Cerebellar cortex (tissue), 1 donor: Measurements from ENCODE around the gene EAPP.
A peak's percentile ranks its signal among the peaks of the same experiment; 100 is the strongest.
"Not testable (repeated sequence)": the region's sequence is repeated elsewhere in the genome, so short reads cannot be mapped to it uniquely, and the experiment has no call there.

ENCODE experiments used
- DNase-seq: peaks from one replicate; pipeline ENCODE4 v3.0.0-alpha.2; 2015; ENCODE audit warnings: low spot score

EAPP gene

GRCh38 chr14:34538096-34538495 is 1.4 kb downstream of the EAPP start:
- not testable (repeated sequence) for DNase-seq

- DNase-seq, result no peak
Observed at GRCh38 chr14:34537677-34538009, 1.9 kb downstream of the EAPP start.

GRCh38 chr14:34536951-34537676 is 2.4 kb downstream of the EAPP start:
- DNase-seq, result no peak

DNA sequence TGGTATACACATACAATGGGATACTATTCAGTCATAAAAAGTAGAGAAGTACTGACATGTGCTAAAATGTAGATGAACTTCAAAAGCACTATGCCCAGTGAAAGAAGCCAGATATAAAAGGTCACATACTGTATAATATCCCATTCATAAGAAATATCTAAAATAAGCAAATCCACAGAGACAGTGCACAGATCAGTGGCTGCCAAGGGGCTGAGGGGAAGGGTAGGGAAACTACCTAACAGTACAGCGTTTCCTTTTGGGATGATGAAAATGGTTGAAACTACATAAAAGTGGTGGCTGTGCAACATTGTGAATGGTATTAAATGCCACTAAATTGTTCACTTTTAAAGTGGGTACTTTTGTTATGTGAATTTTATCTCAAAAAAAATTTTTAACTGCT is 11.9 kb downstream of the EAPP start:
- no peak for DNase-seq

DNA sequence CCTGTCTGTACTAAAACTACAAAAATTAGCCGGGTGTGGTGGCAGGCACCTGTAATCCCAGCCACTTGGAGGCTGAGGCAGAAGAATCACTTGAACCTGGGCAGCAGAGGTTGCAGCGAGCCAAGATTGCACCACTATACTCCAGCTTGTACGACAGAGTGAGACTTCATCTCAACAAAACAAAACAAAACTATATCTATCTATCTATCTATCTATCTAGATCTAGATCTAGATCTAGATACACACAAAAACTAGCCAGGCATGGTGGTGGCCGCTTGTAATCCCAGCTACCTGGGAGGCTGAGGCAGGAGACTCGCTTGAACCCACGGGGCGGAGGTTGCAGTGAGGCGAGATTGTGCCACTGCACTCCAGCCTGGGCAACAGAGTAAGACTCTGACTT is 15.3 kb downstream of the EAPP start:
- not testable (repeated sequence) for DNase-seq

DNA sequence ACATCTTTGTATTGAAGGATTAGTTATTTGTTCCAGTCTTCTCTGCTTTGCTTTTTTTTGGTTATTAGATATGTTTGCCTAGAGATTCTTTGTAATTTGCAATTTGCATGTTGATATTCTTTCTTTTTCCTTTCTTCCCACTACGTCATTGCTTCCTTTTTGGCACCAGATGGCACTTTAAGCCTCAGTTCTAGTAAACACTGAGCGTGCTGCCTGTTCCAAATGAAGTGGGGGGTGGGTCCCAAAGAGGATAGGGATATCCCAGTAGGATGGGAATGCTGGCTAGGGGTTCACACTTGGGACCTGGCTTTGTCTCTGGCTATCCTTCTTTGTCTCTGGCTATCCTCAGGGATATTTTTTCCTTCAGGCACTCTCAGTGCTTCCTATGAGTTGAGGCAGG is 17.0 kb downstream of the EAPP start:
- no peak for DNase-seq

- DNase-seq, result not testable (repeated sequence)
Observed at GRCh38 chr14:34521071-34521470, 18.4 kb downstream of the EAPP start.

GRCh38 chr14:34520304-34520970 is 19.1 kb downstream of the EAPP start:
- DNase-seq, result not testable (repeated sequence)

DNA sequence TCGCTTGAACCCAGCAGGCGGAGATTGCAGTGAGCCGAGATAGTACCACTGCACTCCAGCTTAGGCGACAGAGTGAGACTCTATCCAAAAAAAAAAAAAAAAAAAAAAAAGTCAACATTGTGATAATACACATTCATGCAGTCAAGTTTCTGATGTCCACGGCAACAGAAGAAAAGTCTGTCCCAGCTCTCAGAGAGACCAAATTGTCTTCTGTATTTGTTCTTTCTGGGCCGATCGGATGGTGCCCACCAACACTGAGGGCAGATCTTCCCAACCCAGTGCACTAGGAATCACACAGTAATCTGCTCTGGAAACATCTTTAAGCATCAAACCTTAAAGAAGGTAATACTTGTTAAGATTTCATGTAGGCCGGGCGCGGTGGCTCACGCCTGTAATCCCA is 31.6 kb downstream of the EAPP start:
- DNase-seq, result no peak

GRCh38 chr14:34507459-34507858 is 32.0 kb downstream of the EAPP start:
- DNase-seq, result no peak

DNA sequence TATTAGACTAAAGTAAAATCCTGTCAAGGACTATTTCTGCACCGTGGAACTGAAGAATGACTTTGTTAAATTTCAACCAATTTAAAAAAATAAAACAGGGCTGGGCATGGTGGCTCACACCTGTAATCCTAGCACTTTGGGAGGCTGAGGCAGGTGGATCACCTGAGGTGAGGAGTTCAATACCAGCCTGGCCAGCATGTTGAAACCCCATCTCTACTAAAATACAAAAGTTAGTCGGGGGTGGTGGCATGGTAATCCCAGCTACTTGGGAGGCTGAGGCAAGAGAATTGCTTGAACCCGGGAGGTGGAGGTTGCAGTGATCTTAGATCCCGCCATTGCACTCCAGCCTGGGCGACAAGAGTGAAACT is 34.4 kb downstream of the EAPP start:
- not testable (repeated sequence) for DNase-seq

DNA sequence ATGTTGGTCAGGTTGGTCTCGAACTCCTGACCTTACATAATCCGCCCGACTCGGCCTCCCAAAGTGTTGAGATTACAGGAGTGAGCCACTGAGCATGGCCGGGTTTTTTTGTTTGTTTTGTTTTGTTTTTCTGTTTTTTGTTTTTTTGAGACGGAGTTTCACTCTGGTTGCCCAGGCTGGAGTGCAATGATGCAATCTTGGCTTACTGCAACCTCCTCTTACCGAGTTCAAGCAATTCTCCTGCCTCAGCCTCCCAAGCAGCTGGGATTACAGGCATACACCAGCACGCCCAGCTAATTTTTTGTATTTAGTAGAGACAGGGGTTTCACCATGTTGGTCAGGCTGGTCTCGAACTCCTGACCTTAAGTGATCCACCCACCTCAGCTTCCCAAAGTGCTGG is 35.5 kb downstream of the EAPP start:
- DNase-seq, result not testable (repeated sequence)

DNA sequence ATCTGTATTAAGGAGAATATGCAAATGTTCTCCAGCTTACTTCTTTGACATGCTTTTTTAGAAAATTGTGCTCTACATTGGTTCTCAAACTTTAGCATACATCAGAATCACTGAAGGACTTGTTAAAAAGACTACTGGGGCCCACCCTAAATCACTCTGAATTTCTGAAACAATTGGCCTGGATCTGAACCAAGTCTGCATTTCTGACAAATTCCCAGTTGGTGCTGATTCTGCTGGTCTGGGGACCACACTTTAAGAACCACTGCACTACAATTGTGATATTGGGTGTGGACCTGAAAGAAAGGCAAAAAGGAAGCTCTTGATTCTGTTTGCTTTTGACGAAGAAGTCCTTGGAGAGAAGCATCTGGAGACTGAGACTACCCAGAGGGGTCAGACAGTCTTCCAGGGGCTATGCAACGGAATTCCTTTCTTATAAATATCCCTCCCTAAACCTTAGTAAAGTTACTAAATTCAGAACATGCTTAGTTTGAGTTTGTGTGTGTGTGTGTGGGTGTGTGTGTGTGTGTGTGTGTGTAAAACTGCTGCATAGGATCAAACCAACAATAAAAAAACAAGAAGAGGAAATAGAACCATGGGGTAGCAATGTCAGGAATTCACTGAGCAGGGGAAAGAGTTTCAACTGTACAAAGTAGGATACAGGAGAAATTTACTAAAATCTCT is 36.8 kb downstream of the EAPP start:
- no peak for DNase-seq

GRCh38 chr14:34502001-34502400 is 37.5 kb downstream of the EAPP start:
- DNase-seq, result no peak

- no peak for DNase-seq
Observed at GRCh38 chr14:34501004-34501580, 38.4 kb downstream of the EAPP start.

- peak; percentile 28 for DNase-seq
Observed at GRCh38 chr14:34498684-34499412, 40.7 kb downstream of the EAPP start.

DNA sequence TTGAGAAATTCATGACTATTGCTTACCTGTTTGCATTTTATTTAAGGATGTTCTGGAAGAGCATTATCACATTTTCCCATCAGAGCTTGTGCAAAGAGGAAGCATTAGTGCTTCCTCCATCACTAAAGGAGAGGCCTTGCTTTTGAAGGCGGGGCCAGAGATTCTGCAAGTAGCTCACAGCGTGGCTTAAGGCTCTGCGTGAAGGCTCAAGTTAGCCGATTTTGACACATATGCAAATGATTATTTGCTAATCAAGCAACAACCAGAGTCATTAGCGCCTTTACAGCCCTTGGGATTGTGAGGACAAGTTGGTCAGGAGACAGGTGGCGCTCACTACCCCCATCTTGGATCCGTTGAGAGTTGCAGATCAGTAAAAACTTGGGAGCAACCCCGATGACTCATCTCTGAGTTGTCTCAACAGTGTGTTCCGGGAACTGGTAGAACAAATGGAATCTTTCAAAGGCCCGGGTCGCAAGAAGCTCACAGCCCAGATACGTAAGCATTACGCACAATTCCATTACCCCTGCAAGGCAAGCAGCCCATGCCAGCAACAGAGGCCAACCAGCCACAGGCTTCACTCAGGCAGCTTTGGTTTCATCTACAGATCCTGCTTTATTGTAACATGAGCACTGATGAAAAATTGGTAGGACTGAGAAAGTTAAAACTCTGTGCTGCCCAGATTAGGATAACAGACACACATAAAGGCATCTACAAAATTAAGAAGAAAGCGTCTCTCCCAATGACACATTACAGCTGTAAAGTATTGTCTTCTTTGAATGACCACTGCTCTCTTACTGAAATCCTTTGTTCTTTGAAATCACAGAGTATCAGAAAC is 42.6 kb downstream of the EAPP start:
- peak; percentile 10 for DNase-seq

- DNase-seq, result peak; percentile 73
Observed at GRCh38 chr14:34496007-34496678, 43.4 kb downstream of the EAPP start.

DNA sequence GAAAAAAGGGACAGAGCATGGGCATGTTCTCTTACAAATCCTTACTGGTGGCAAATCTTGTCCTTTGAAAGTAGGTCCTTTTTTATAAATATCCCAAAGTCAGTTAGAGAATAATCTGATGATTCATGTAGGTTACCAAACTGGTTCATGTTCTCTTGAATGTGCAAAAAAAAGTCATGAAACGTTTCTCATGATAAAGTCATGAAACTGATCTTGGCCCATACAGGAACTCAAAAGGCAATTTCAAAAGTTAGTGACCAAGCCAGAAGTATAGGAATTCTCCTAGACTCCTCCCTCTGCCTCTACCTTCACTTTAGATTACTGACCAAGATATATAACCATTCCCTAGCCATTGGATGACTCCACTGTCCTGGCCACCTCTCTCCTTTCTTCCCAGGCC is 50.2 kb downstream of the EAPP start:
- no peak for DNase-seq

GRCh38 chr14:34488528-34488927 is 51.0 kb downstream of the EAPP start:
- no peak for DNase-seq

GRCh38 chr14:34484726-34485125 is 54.8 kb downstream of the EAPP start:
- DNase-seq, result no peak
